DOHH2 (cell line): Measurements from ENCODE around the gene GAS7.

ENCODE experiments used
- CTCF ChIP-seq: fragments of 200-600 bp; sonication (generic); IDR thresholded peaks from one replicate; pipeline ENCODE4 v1.5.1; 2014; ENCODE audit warnings: antibody characterized with exemption, mild to moderate bottlenecking, low read depth, low read length; ENCODE audit not compliant: poor library complexity, severe bottlenecking
- EZH2phosphoT487 ChIP-seq: fragments of 200-600 bp; sonication (generic); IDR thresholded peaks from 2 replicates; pipeline ENCODE4 v1.6.1; 2017; ENCODE audit warnings: borderline replicate concordance, mild to moderate bottlenecking, antibody characterized with exemption, low read length, moderate library complexity, mixed read lengths

GRCh38 chr17:10151667-10152496 is 46.5 kb downstream of the GAS7 start:
- TF ChIP-seq EZH2phosphoT487 (no peak), CTCF (no peak)
